ENCODE results near the gene GSAP.
A peak's percentile ranks its signal among the peaks of the same experiment; 100 is the strongest.
"Not testable (repeated sequence)": the region's sequence is repeated elsewhere in the genome, so short reads cannot be mapped to it uniquely, and the experiment has no call there.

GSAP gene

DNA sequence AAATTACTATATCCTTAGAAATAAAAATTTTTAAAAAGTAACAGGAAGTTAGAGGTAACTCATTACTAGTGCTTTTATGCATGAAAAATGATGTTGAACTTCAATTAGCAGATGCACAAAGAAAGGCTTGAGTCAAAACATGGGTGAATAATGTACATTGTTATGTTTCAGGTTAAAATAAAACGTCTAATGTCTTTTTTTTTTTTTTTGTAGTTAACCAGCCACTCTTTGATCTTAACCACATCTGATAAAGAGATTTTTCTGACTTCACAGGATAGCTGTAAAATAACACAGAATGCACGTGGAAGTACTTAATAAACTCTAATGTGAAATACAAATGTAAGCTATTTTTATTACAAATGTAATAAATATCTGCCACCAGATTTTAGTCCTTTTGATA lies 61.7 kb downstream of the GSAP start:
- no peak for DNase-seq

- DNase-seq: no peak
Measured at GRCh38 chr7:77353911-77354310, 62.2 kb downstream of the GSAP start.

- DNase-seq: no peak
Measured at GRCh38 chr7:77353407-77353721, 62.8 kb downstream of the GSAP start.

DNA sequence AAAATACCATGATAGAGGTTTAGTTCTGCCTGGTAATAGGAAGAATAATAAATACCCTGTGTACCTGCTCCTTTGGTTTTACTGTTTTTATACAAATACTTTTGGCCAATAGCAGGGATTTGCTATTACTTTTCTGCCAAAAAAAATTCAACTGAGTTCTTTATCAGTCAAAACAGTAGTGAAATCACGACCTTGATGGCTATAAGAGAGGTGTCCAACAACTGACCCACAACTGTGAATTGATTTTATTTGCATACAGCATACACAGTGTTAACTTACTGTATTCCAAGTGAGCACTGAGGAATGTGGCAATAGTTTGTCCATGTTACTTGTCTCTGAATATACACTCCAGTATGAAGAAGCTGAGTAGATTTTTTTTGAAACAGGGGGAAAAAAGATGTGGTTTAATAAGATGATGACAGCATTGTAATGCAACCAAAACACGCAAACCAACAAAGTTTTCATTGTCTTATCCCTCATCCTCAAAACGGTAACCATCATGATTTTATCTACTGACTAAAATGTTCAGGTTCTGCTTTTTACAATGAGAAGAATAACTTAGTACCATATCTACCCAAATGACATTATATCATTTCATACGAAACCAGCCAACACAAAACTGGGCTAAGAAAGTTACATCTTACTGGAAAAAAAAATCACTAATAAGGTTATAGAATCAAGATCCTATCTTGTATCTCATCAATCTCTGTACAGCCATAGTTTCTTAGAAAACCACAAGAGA lies 63.3 kb downstream of the GSAP start:
- DNase-seq: peak; percentile 43

DNA sequence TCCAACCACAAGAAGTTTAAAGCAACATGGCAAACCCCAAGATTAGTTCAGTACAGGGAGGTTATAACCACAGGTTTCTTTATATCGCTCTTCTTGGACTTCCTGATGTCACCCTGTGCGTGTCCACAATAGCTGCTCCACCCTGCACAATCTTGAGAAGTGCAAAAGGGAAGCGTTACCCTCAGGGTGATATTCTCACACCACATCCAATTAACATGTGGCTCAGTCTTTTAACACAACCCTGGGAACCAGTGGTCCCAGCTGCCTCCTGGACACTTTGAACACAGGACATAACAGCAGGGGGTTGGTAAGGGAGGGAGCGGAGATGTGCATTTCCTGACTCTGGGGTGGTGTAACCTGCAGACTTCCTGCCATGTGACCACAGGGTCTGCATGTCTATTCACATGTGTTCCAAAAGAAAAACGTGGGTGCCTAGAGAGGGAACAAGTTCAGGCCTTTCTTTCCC lies 64.6 kb downstream of the GSAP start:
- peak; percentile 60 for DNase-seq

GRCh38 chr7:77349141-77349540 lies 67.0 kb downstream of the GSAP start:
- DNase-seq: no peak

DNA sequence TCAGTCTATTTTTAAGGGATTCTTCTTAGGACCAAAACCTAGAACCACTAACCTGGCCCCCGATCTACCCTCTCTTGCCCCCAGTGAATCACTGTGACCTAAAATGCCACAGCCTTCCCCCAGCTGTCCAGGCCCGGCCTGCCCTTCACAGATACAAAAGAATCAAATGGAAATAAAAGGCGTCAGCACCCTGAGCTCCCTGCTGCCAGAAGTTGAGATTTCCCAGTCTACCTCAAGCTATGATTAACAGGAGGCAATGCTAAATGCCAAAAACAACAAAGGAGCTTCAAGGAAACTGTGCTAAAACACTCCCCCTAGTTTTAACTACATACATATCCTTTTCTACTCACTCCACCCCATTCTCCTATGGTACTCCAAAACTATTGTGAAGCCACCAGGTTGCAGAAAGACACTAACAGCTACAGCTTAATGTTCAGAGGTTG lies 67.8 kb downstream of the GSAP start:
- DNase-seq: no peak

DNA sequence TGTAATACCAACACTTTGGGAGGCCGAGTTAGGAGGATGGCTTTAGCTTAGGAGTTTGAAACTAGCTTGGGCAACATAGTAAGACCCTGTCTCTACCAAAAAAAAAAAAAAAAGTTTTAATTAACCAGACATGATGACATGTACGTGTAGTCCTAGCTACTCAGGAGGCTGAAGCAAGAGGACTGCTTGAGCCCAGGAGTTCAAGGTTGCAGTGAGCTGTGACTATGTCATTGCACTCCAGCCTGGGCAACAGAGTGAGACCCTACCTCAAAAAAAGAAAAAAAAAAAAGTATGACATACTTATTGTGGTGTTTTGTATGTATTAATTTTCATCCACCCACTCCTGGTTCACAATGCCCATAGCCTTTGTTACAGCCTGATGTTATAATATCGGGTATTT lies 69.7 kb downstream of the GSAP start:
- no peak for DNase-seq

DNA sequence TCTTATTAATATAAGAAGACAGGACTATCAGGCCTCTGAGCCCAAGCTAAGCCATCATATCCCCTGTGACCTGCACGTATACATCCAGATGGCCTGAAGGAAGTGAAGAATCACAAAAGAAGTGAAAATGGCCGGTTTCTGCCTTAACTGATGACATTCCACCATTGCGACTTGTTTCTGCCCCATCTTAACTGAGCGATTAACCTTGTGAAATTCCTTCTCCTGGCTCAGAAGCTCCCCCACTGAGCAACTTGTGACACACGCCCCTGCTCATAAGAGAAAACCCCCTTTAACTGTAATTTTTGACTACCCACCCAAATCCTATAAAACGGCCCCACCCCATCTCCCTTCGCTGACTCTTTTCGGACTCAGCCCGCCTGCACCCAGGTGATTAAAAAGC lies 70.7 kb downstream of the GSAP start:
- not testable (repeated sequence) for DNase-seq

GRCh38 chr7:77339726-77340125 lies 76.4 kb downstream of the GSAP start:
- DNase-seq: no peak

DNA sequence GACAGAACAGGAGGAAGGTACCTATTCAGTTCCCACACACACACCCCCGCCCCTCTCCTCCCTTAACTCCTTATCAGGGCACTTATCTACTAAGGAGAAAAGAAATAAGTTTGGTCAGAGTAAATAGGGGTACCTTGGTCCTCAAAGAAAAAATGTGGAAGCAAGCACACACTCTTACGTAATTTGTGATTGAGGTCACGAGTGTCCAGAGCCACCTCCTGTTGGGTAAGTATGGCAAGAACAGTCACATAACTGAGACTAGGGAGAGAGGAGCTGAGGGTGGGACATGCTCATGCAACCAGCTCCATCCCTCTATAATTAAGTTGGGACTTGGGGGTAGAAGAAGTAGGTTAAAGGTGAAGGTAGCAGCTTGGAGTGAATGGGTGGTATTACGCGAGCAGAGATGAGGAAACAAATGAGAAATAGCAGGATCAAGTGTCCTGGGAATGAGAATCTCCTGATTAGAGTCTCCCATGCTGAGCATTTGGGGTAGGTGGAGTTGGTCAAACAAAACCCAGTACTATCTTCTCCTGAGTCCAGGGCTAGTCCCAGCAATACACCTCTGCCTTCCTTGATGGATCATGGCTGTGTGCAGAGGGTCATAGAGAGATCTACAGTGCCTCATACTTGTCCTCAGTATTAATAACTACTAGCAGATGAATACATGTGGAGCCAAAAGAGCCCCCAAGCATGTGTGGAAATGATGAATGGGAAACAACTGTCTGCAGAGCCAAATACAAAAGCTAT lies 77.1 kb downstream of the GSAP start:
- peak; percentile 85 for DNase-seq

GRCh38 chr7:77338260-77338659 lies 77.9 kb downstream of the GSAP start:
- DNase-seq: peak; percentile 77

DNA sequence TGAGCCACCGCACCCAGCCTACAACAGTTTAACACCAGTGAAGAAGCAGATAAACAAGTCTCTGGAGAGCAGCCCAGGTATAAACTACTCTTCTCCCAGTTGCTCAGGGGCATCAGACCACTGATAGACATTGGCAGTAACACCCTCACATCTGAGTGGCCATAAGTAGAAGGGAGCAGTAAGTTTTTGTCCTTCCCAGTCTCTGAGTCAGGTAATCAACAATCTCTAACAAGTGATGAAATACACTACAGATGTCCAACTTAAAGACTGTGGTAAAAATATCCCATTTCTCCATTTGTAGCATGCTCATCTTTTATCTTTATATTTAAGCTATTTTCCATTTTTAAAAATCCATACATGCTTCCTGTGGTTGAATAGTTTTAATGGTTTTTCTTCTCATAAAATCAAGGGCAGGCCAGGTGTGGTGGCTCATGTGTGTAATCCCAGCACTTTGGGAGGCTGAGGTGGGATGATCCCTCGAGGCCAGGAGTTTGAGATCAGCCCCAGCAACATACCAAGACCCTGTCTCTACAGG lies 78.6 kb downstream of the GSAP start:
- no peak for DNase-seq

DNA sequence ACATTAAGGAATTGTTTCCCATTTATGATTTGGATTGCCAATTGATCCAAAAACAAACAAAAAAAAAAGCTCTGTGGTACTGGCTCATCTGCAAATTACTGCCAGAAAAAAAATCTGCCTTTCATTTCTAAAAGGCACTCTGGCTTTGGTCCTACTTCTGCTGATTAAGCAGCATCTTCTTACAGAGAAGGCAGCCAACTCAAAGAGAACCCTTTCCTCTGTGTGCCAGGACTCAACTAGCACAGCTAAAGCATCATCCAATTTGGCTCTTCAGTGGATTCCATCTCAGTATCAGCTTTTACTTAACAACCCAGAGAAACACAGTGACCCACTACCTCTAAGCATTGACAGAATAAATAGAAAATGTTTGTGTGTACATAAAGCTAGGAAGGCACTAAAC lies 80.6 kb downstream of the GSAP start:
- DNase-seq: no peak

- DNase-seq: not testable (repeated sequence)
Measured at GRCh38 chr7:77334039-77334438, 82.1 kb downstream of the GSAP start.

DNA sequence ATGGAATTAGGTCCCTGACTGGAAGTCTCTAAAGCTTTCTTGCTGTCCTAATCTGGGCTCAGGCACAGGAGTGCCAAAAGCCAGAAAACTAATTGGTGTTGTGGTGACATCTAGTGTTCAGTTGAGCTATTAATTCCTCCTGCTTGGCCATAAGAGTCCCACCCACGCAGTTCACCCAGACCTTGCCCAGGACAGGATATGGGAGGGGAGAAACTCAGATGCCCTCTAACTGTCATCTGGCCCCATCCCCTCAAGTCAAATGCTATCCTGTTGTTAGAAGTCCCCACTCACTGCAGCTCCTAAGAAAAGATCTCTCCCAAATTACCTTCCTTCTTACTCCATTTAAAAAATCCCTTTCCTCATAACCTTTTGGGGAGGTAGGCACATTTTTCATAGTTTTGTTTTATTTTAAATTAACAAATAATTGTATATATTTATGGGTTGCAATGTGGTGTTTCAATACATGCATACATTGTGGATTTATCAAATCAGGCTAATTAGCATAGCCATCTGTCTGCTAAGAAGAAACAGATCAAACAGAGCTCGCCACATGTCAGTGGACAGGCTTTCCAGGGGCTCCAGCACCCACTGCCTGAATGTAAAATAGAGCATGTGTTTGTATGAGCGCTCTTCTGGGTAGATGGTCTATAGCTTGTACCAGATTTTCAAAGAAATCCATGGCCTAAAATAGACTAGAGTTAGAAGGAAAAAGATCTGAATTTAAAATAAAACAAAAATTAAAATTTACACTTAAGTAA lies 84.0 kb downstream of the GSAP start:
- DNase-seq: peak; percentile 89

DNA sequence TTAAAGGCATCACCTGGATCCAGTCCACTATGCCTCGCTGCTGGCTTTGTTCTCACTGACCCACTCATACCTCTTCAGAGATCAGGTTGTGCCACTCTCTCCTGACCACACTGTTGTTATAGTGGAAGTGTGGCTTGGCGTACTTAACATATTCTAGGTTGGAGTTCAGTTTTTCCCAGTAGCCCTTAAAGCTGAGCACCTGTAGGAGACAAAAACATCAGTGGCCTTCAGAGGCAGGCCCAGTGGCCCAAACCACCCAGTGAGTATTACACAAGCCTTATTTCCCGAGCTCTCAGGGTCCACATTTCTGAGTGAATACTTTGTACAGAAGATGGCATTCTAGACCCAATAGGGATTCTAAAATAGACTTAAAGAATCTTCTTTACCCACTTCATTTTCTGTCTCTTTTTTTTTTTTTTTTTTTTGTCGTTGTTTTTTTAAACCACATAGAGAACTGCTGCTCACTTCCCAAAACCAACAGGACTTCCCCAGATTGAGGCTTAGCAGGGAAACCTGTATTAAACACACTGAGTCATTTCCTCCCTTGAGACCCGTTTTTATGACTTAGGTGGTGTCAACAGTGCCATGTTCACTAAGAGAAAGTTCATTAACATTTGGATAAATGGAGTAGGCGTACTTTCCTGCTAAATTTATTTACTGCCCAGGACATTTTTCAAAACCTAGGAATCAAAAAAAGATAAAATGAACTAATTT lies 85.8 kb downstream of the GSAP start:
- DNase-seq: peak; percentile 88

DNA sequence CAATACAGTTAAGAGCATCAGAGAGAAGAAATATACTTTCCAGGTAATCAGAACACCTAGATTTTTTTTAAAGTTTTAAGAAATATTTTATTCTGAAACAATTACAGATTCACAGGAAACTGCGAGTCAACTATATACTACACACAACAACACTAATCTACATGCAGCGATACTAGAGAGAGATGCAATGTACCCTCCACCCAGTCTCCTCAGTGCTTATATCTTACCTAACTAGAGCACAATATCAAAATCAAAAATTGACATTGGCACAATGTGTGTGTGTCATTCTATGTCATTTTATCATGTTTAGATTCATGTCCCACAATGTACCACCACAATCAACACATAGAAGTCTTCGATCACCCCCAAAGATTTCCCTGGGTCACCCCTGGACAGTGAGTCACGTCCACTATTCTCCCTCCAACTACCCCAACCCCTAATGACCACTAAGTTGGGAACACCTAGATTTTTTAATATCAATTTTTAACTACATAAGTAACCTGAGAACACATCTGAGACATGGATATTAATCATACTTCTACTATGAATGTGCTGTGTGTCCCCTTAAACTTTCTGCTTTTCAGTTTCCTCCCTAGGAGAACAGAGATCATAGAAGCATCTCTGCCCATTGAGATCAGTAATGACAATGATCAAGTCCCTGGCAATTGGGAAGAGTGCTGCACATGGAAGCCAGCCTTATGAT lies 86.5 kb downstream of the GSAP start:
- DNase-seq: no peak

DNA sequence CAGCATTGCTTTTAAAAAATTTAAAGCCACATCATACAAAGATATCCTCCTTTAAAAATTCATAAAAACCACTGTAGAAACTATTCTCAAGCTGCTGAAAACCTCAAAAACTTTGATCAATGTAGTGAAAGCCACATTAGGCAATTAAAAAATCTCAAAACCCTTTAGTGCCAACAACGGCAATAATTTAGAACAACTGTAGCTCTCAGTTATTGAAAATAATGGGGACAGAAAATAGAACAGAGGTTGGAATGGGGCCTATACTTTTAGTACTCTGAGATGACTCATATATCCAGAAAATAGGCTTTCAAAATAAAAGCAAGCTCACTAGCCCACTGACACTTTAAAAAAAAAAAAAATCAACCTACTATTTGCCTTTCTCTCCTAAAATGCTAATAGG lies 87.5 kb downstream of the GSAP start:
- DNase-seq: no peak

GRCh38 chr7:77327932-77328628 lies 88.1 kb downstream of the GSAP start:
- no peak for DNase-seq
